HEK293 (cell line): ENCODE data around the gene BUB1B.

Experiments
- ATF2 ChIP-seq: fragments of 450-650 bp; formaldehyde crosslinking; IDR thresholded peaks from 2 replicates; pipeline ENCODE4 v1.5.1; 2016; ENCODE audit warnings: missing biosample characterization, missing genetic modification characterization, low read depth
- HOXD13 ChIP-seq: sonication (generic); formaldehyde crosslinking; IDR thresholded peaks from 2 replicates; pipeline ENCODE4 v1.8.0; 2022; ENCODE audit warnings: missing genetic modification reagents, borderline replicate concordance
- INSM2 ChIP-seq: fragments of 450-650 bp; formaldehyde crosslinking; IDR thresholded peaks from 2 replicates; pipeline ENCODE4 v1.5.1; 2016; ENCODE audit warnings: missing biosample characterization, missing genetic modification characterization
- KLF10 ChIP-seq: fragments of 450-650 bp; IDR thresholded peaks from 2 replicates; pipeline ENCODE4 v1.5.1; 2018; ENCODE audit warnings: missing biosample characterization, mild to moderate bottlenecking, missing genetic modification characterization
- KLF16 ChIP-seq: fragments of 450-650 bp; formaldehyde crosslinking; IDR thresholded peaks from 2 replicates; pipeline ENCODE4 v1.5.1; 2017; ENCODE audit warnings: missing biosample characterization, missing genetic modification characterization
- KLF7 ChIP-seq: fragments of 450-650 bp; formaldehyde crosslinking; IDR thresholded peaks from 2 replicates; pipeline ENCODE4 v1.5.1; 2016; ENCODE audit warnings: missing biosample characterization, missing genetic modification characterization, borderline replicate concordance
- MEIS1 ChIP-seq: sonication (generic); formaldehyde crosslinking; IDR thresholded peaks from 2 replicates; pipeline ENCODE4 v1.8.1; 2022; ENCODE audit warnings: missing genetic modification reagents, mild to moderate bottlenecking, borderline replicate concordance
- OSR2 ChIP-seq: fragments of 450-650 bp; formaldehyde crosslinking; IDR thresholded peaks from 2 replicates; pipeline ENCODE4 v1.5.1; 2016; ENCODE audit warnings: missing biosample characterization, missing genetic modification characterization
- SCRT2 ChIP-seq: fragments of 450-650 bp; formaldehyde crosslinking; IDR thresholded peaks from 2 replicates; pipeline ENCODE4 v1.5.1; 2016; ENCODE audit warnings: missing biosample characterization, missing genetic modification characterization
- YY1 ChIP-seq: fragments of 450-650 bp; formaldehyde crosslinking; IDR thresholded peaks from 2 replicates; pipeline ENCODE4 v1.5.1; 2018; ENCODE audit warnings: missing biosample characterization, missing genetic modification characterization
- ZBTB10 ChIP-seq: fragments of 450-650 bp; formaldehyde crosslinking; IDR thresholded peaks from 2 replicates; pipeline ENCODE4 v1.5.1; 2016; ENCODE audit warnings: missing biosample characterization, missing genetic modification characterization
- ZBTB17 ChIP-seq: fragments of 450-650 bp; formaldehyde crosslinking; IDR thresholded peaks from 2 replicates; pipeline ENCODE4 v1.5.1; 2016; ENCODE audit warnings: missing biosample characterization, missing genetic modification characterization
- ZBTB20 ChIP-seq: fragments of 450-650 bp; formaldehyde crosslinking; IDR thresholded peaks from 2 replicates; pipeline ENCODE4 v1.5.1; 2016; ENCODE audit warnings: missing biosample characterization, missing genetic modification characterization
- ZBTB21 ChIP-seq: fragments of 450-650 bp; formaldehyde crosslinking; IDR thresholded peaks from 2 replicates; pipeline ENCODE4 v1.5.1; 2017; ENCODE audit warnings: missing biosample characterization, missing genetic modification characterization
- ZBTB26 ChIP-seq: fragments of 450-650 bp; formaldehyde crosslinking; optimal IDR thresholded peaks from 2 replicates; pipeline ENCODE3; 2016; ENCODE audit warnings: missing biosample characterization, mild to moderate bottlenecking, missing genetic modification characterization
- ZFP37 ChIP-seq: fragments of 450-650 bp; formaldehyde crosslinking; IDR thresholded peaks from 2 replicates; pipeline ENCODE4 v1.5.1; 2016; ENCODE audit warnings: missing biosample characterization, missing genetic modification characterization
- ZNF112 ChIP-seq: fragments of 450-650 bp; formaldehyde crosslinking; IDR thresholded peaks from 2 replicates; pipeline ENCODE4 v1.5.0; 2017; ENCODE audit warnings: missing biosample characterization, missing genetic modification characterization
- ZNF133 ChIP-seq: fragments of 450-650 bp; formaldehyde crosslinking; IDR thresholded peaks from 2 replicates; pipeline ENCODE4 v1.5.1; 2016; ENCODE audit warnings: missing biosample characterization, missing genetic modification characterization
- ZNF138 ChIP-seq: fragments of 450-650 bp; formaldehyde crosslinking; IDR thresholded peaks from 2 replicates; pipeline ENCODE4 v1.5.1; 2016; ENCODE audit warnings: missing biosample characterization, missing genetic modification characterization, borderline replicate concordance
- ZNF148 ChIP-seq: fragments of 450-650 bp; formaldehyde crosslinking; IDR thresholded peaks from 2 replicates; pipeline ENCODE4 v1.5.0; 2017; ENCODE audit warnings: missing biosample characterization, missing genetic modification characterization, borderline replicate concordance
- ZNF19 ChIP-seq: fragments of 450-650 bp; formaldehyde crosslinking; IDR thresholded peaks from 2 replicates; pipeline ENCODE4; 2016; ENCODE audit warnings: missing biosample characterization, missing genetic modification characterization, low read depth
- ZNF274 ChIP-seq, 2 experiments: fragments of 200-500 bp in 1 of 2; fragments of 450-650 bp in 1 of 2; sonication (Bioruptor generic) in 1 of 2; formaldehyde crosslinking in 1 of 2; IDR thresholded peaks; 2 replicates each; pipeline versions ENCODE4 v1.5.1 to v1.6.1; 2014 to 2016; ENCODE audit warnings: borderline replicate concordance in 1 of 2, inconsistent platforms in 1 of 2, low read length in 1 of 2, missing biosample characterization in 1 of 2, missing genetic modification characterization in 1 of 2
- ZNF423 ChIP-seq: fragments of 450-650 bp; formaldehyde crosslinking; IDR thresholded peaks from 2 replicates; pipeline ENCODE4 v1.5.1; 2016; ENCODE audit warnings: missing biosample characterization, missing genetic modification characterization
- ZNF501 ChIP-seq: fragments of 450-650 bp; formaldehyde crosslinking; IDR thresholded peaks from 2 replicates; pipeline ENCODE4 v1.5.1; 2016; ENCODE audit warnings: missing biosample characterization, missing genetic modification characterization
- ZNF548 ChIP-seq: fragments of 450-650 bp; formaldehyde crosslinking; IDR thresholded peaks from 2 replicates; pipeline ENCODE4 v1.5.1; 2016; ENCODE audit warnings: missing biosample characterization, missing genetic modification characterization
- ZNF600 ChIP-seq: fragments of 450-650 bp; formaldehyde crosslinking; IDR thresholded peaks from 2 replicates; pipeline ENCODE4 v1.5.1; 2016; ENCODE audit warnings: missing biosample characterization, missing genetic modification characterization
- ZNF624 ChIP-seq: fragments of 450-650 bp; formaldehyde crosslinking; IDR thresholded peaks from 2 replicates; pipeline ENCODE4 v1.5.1; 2017; ENCODE audit warnings: missing biosample characterization, missing genetic modification characterization
- ZNF645 ChIP-seq: fragments of 450-650 bp; formaldehyde crosslinking; IDR thresholded peaks from 2 replicates; pipeline ENCODE4; 2016; ENCODE audit warnings: missing biosample characterization, missing genetic modification characterization
- ZNF670 ChIP-seq: fragments of 450-650 bp; formaldehyde crosslinking; IDR thresholded peaks from 2 replicates; pipeline ENCODE4 v1.5.1; 2016; ENCODE audit warnings: missing biosample characterization, missing genetic modification characterization, low read depth

BUB1B gene

GRCh38 chr15:40238532-40239403 is 77.9 kb downstream of the BUB1B start, which contains the start of gene PAK6 (continued):
- TF ChIP-seq ZNF274 (IDR thresholded peaks at IDR 0.05; ENCODE audit: low read length) = no peak
- TF ChIP-seq ZNF274 (tag by site-specific recombination; IDR thresholded peaks at IDR 0.05; ENCODE audit: borderline replicate concordance) = no peak
- TF ChIP-seq SCRT2 = no peak
- peak; percentile 44; the same call in 1 of the 2 replicates for TF ChIP-seq ZBTB17
- TF ChIP-seq KLF7 (tag by site-specific recombination) = no peak
- no peak for TF ChIP-seq ZNF670 (tag by site-specific recombination)
- TF ChIP-seq ZBTB21 (tag by site-specific recombination) = peak; percentile 85
- peak; percentile 63; the same call in 1 of the 2 replicates for TF ChIP-seq ATF2 (tag by site-specific recombination)
- no peak for TF ChIP-seq ZNF133 (tag by site-specific recombination)
- TF ChIP-seq ZNF112 (tag by site-specific recombination) = no peak
- TF ChIP-seq ZNF624 (tag by site-specific recombination) = no peak
- TF ChIP-seq MEIS1 (CRISPR knock-in tag) = no peak
- no peak for TF ChIP-seq ZNF138 (tag by site-specific recombination)
- no peak for TF ChIP-seq ZNF501 (tag by site-specific recombination)
- peak; percentile 70 for TF ChIP-seq OSR2 (tag by site-specific recombination)
- TF ChIP-seq KLF16 (tag by site-specific recombination) = no peak
- TF ChIP-seq ZNF148 (tag by site-specific recombination) = no peak
- TF ChIP-seq ZBTB10 (tag by site-specific recombination) = no peak
- no peak for TF ChIP-seq ZNF548 (tag by site-specific recombination)
- TF ChIP-seq INSM2 (tag by site-specific recombination) = no peak
- TF ChIP-seq ZNF600 (tag by site-specific recombination) = no peak
- TF ChIP-seq ZNF423 (tag by site-specific recombination) = no peak
- TF ChIP-seq ZBTB20 = 0 out of 2 replicates have a peak, but pooled peaks have one; percentile 11
- no peak for TF ChIP-seq HOXD13 (CRISPR knock-in tag)
- no peak for TF ChIP-seq ZNF645 (tag by site-specific recombination)
- TF ChIP-seq ZNF19 (tag by site-specific recombination) = no peak
- no peak; the same call in 1 of the 2 replicates for TF ChIP-seq KLF10
- peak; percentile 41 for TF ChIP-seq ZBTB26 (tag by site-specific recombination)
- no peak for TF ChIP-seq YY1 (tag by site-specific recombination)
- no peak for TF ChIP-seq ZFP37
